HepG2 (cell line): ENCODE data around the gene SEC63. TPM values are rescaled to one million over a fixed set of nuclear protein-coding genes. Genes with fewer than 3 reads are reported as not detected.

ENCODE experiments used
- ATAC-seq: fragments of 200-7000 bp; cut with Tn5 transposase; 3 replicates; pipeline ENCODE4 v1.9.1; 2020; ENCODE audit warnings: mild to moderate bottlenecking, moderate library complexity
- BruUV-seq: library from RNA; stranded (reverse); fragments of 400-500 nt; replicated peaks from 2 replicates; lab custom pipeline; 2021; lab: Mats Ljungman, UMichigan
- CTCF ChIA-PET: fragments of 300-600 bp; formaldehyde crosslinking; extraction: SDS; loops from one replicate; lab custom pipeline; 2021; ENCODE audit warnings: low total read pairs, inconsistent platforms, low intra/inter-chr PET ratio; lab: Yijun Ruan, JAX
- POLR2A ChIA-PET: fragments of 350-600 bp; sonication (Branson Sonifier 250); formaldehyde crosslinking; loops from one replicate; lab custom pipeline; 2020; ENCODE audit warnings: antibody characterized with exemption, inconsistent platforms; lab: Yijun Ruan, JAX
- DNase-seq: peaks from one replicate; pipeline ENCODE4 v3.0.0-alpha.2; 2015; ENCODE audit warnings: low spot score
- FAIRE-seq: peaks from 3 replicates; lab custom pipeline; 2011; peaks lifted over from hg19 to GRCh38; lab: Jason Lieb, UNC
- H2AFZ ChIP-seq: one replicate; pipeline ENCODE4 v1.6.1; 2011; ENCODE audit warnings: low read length, inconsistent platforms
- H3K27ac ChIP-seq: fragments of 300-600 bp; 3 replicates; pipeline ENCODE4 v1.8.0; 2011; ENCODE audit warnings: mixed run types, mild to moderate bottlenecking, mixed read lengths, low read length, inconsistent platforms; ENCODE audit not compliant: insufficient read depth; ENCODE audit errors: extremely low read length
- H3K27me3 ChIP-seq, 2 experiments: fragments of 200-600 bp in 1 of 2; 2 replicates in 1 of 2; 3 replicates in 1 of 2; pipeline versions ENCODE4 v1.6.0 to v1.8.0; 2011; ENCODE audit warnings: low read length in 2 of 2, mild to moderate bottlenecking in 2 of 2, moderate library complexity in 2 of 2, inconsistent platforms in 1 of 2; ENCODE audit not compliant: insufficient read depth in 2 of 2, control insufficient read depth in 1 of 2
- H3K36me3 ChIP-seq, 2 experiments: fragments of 200-600 bp in 1 of 2; replicated peaks in 1 of 2; 2 replicates in 1 of 2; 3 replicates in 1 of 2; pipeline versions ENCODE4 v1.5.1 to v1.8.0; 2011; ENCODE audit warnings: low read length in 2 of 2, inconsistent platforms in 1 of 2; ENCODE audit not compliant: insufficient read depth in 2 of 2, control insufficient read depth in 1 of 2
- H3K4me1 ChIP-seq: 2 replicates; pipeline ENCODE4 v1.5.1; 2012; ENCODE audit warnings: low read length, inconsistent platforms; ENCODE audit not compliant: insufficient read depth
- H3K4me2 ChIP-seq: 2 replicates; pipeline ENCODE4 v1.6.0; 2011; ENCODE audit warnings: low read depth, low read length, inconsistent platforms
- H3K4me3 ChIP-seq, 3 experiments: fragments of 200-600 bp in 1 of 3; sonication (generic), shearing (Covaris generic) in 1 of 3; replicated peaks in 1 of 3; 2 replicates each; pipeline ENCODE4 v1.5.1; 2011 to 2016; ENCODE audit warnings: low read length in 3 of 3, inconsistent platforms in 2 of 3, low read depth in 2 of 3, mild to moderate bottlenecking in 2 of 3, control low read depth in 1 of 3, mixed read lengths in 1 of 3; ENCODE audit not compliant: insufficient read depth in 1 of 3
- H3K79me2 ChIP-seq: one replicate; pipeline ENCODE4 v1.6.1; 2011; ENCODE audit warnings: low read length, inconsistent platforms; ENCODE audit not compliant: insufficient read depth
- H3K9ac ChIP-seq: 2 replicates; pipeline ENCODE4 v1.6.0; 2011; ENCODE audit warnings: mild to moderate bottlenecking, low read depth, low read length, inconsistent platforms; ENCODE audit not compliant: insufficient read depth
- H3K9me3 ChIP-seq: 2 replicates; pipeline ENCODE4 v1.5.1; 2012; ENCODE audit warnings: mild to moderate bottlenecking, low read length
- H4K20me1 ChIP-seq: 2 replicates; pipeline ENCODE4 v1.6.0; 2011; ENCODE audit warnings: inconsistent platforms, mild to moderate bottlenecking, low read length, moderate library complexity; ENCODE audit not compliant: insufficient read depth
- CC2D1A ChIP-seq: sonication (generic); formaldehyde crosslinking; IDR thresholded peaks from 2 replicates; pipeline ENCODE4 v1.8.1; 2023; ENCODE audit warnings: mild to moderate bottlenecking, missing genetic modification reagents
- GLI4 ChIP-seq: sonication (generic); formaldehyde crosslinking; IDR thresholded peaks from 2 replicates; pipeline ENCODE4 v1.5.1; 2020; ENCODE audit warnings: missing genetic modification reagents, mild to moderate bottlenecking, moderate library complexity, borderline replicate concordance
- MEF2D ChIP-seq: sonication (generic); formaldehyde crosslinking; IDR thresholded peaks from 2 replicates; pipeline ENCODE4 v1.5.1; 2020; ENCODE audit warnings: mild to moderate bottlenecking, missing genetic modification reagents
- NR2F6 ChIP-seq, 2 experiments: IDR thresholded peaks; 2 replicates each; pipeline ENCODE4 v1.6.1; 2016; ENCODE audit warnings: antibody characterized with exemption in 1 of 2, mild to moderate bottlenecking in 1 of 2
- SMAD3 ChIP-seq: sonication (generic); formaldehyde crosslinking; IDR thresholded peaks from 2 replicates; pipeline ENCODE4 v1.4.0; 2020; ENCODE audit warnings: missing genetic modification reagents
- TBX3 ChIP-seq: fragments of 450-650 bp; IDR thresholded peaks from 2 replicates; pipeline ENCODE4 v1.6.1; 2017; ENCODE audit warnings: antibody characterized with exemption, mild to moderate bottlenecking, inconsistent platforms, borderline replicate concordance
- ZFP91 ChIP-seq: sonication (generic); formaldehyde crosslinking; IDR thresholded peaks from 2 replicates; pipeline ENCODE4 v1.9.0; 2022; ENCODE audit warnings: missing genetic modification reagents, mild to moderate bottlenecking, borderline replicate concordance
- ZNF232 ChIP-seq: sonication (generic); formaldehyde crosslinking; IDR thresholded peaks from 2 replicates; pipeline ENCODE4 v1.4.0; 2020; ENCODE audit warnings: missing genetic modification reagents, borderline replicate concordance
- in situ Hi-C: cut with HindIII; loops from 2 replicates; pipeline ENCODE4 v1.10.0; 2017; ENCODE audit warnings: low pct_unique_long_range_greater_than_20kb; ENCODE audit not compliant: extremely low pct_ligation_motif_present
- intact Hi-C: fragments of 100-400 bp; cut with micrococcal nuclease; formaldehyde crosslinking; loops from one replicate; pipeline ENCODE4 v1.10.0; 2022; ENCODE audit not compliant: unreplicated experiment
- polyA plus RNA-seq, 8 experiments: library from polyadenylated mRNA; depleted of rRNA in 3 of 8; stranded (reverse) in 7 of 8; unstranded in 1 of 8; fragments of >200 nt; fragmentation: Illumina TruSeq in 4 of 8; extraction: Trizol in 4 of 8; gene quantifications; 2 replicates each; pipeline versions ENCODE4 v1.2.1 to v1.2.3, GENCODE V29; 2011 to 2016; ENCODE audit warnings: low read depth in 4 of 8, missing spikeins in 1 of 8, mixed read lengths in 1 of 8; ENCODE audit not compliant: insufficient read depth in 1 of 8
- total RNA-seq, 5 experiments: library from RNA; depleted of rRNA; stranded (reverse); fragments of >200 nt; fragmentation: Illumina TruSeq; extraction: Trizol; gene quantifications; 2 replicates each; pipeline ENCODE4 v1.2.3, GENCODE V29; 2016; ENCODE audit warnings: low read depth in 1 of 5
- TF ChIP-seq, protein P1 (sequence below): IDR thresholded peaks from 2 replicates; pipeline ENCODE4 v1.4.0; 2020; ENCODE audit warnings: mild to moderate bottlenecking, missing genetic modification reagents
- TF ChIP-seq, protein P2 (sequence below): sonication (generic); formaldehyde crosslinking; IDR thresholded peaks from 2 replicates; pipeline ENCODE4 v1.4.0; 2020; ENCODE audit warnings: mild to moderate bottlenecking, low read depth, missing genetic modification reagents

Gene SEC63
- total and polyA plus RNA-seq, 2 of the 13 experiments (the other 11 are each of a cell fraction or from before 2014, with no cell fraction given): 20.2 to 45.9 TPM

DNA sequence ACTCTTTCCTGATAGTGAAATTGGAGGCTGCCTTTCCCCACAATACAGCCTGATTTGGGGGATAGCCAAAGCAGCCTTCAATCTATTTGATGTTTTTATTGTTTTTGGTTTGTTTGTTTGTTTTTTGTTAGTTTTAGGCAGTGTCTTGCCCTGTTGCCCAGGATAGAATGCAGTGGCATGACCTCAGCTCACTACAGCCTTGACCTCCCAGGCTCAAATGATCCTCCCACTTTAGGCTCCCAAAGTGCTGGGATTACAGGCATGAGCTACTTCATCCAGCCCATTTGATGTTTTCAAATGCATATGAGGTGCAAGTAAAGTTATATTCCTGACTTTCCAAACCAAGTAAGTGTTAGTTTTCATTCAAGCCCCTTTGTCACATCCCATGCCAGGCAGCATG lies 41.3 kb upstream of the SEC63 start:
- intact Hi-C loops: no loop called here
- H4K20me1 ChIP-seq: no peaks in the 10 kb centered on the region
- ChIA-PET CTCF (no interaction called here), POLR2A (no interaction called here)
- in situ Hi-C loops: loop anchor here (25.0 kb wide), 1 partner anchor 513 kb away; no protein-coding TSS in a partner anchor
- H3K9ac ChIP-seq: no peak overlapping the region
- peak; percentile 70 for FAIRE-seq
- H2AFZ ChIP-seq: no peak overlapping the region
- ATAC-seq: no peak
- H3K9me3 ChIP-seq: no peaks in the 10 kb centered on the region
- H3K79me2 ChIP-seq: no peaks in the 10 kb centered on the region
- H3K4me2 ChIP-seq: no peak overlapping the region
- BruUV-seq: no TSS peak
- no peak for DNase-seq
- H3K4me1 ChIP-seq: peaks cover 65% of the 10 kb centered on the region
- H3K36me3 ChIP-seq: no peaks in the 10 kb centered on the region
- H3K27me3 ChIP-seq: no peaks in the 10 kb centered on the region
- no peak overlapping the region for H3K27ac ChIP-seq
- no peak overlapping the region for H3K4me3 ChIP-seq
- TF ChIP-seq NR2F6 (IDR thresholded peaks at IDR 0.05) (peak; percentile 55; the same call in 1 of the 2 replicates), NR2F6 (CRISPR knock-in tag; IDR thresholded peaks at IDR 0.05) (peak; percentile 73), ZNF232 (CRISPR knock-in tag) (no peak), SMAD3 (no peak), GLI4 (CRISPR knock-in tag) (no peak), TBX3 (no peak), MEF2D (no peak), ZFP91 (CRISPR knock-in tag) (no peak), CC2D1A (CRISPR knock-in tag) (no peak)
- TF ChIP-seq, protein P1, sequence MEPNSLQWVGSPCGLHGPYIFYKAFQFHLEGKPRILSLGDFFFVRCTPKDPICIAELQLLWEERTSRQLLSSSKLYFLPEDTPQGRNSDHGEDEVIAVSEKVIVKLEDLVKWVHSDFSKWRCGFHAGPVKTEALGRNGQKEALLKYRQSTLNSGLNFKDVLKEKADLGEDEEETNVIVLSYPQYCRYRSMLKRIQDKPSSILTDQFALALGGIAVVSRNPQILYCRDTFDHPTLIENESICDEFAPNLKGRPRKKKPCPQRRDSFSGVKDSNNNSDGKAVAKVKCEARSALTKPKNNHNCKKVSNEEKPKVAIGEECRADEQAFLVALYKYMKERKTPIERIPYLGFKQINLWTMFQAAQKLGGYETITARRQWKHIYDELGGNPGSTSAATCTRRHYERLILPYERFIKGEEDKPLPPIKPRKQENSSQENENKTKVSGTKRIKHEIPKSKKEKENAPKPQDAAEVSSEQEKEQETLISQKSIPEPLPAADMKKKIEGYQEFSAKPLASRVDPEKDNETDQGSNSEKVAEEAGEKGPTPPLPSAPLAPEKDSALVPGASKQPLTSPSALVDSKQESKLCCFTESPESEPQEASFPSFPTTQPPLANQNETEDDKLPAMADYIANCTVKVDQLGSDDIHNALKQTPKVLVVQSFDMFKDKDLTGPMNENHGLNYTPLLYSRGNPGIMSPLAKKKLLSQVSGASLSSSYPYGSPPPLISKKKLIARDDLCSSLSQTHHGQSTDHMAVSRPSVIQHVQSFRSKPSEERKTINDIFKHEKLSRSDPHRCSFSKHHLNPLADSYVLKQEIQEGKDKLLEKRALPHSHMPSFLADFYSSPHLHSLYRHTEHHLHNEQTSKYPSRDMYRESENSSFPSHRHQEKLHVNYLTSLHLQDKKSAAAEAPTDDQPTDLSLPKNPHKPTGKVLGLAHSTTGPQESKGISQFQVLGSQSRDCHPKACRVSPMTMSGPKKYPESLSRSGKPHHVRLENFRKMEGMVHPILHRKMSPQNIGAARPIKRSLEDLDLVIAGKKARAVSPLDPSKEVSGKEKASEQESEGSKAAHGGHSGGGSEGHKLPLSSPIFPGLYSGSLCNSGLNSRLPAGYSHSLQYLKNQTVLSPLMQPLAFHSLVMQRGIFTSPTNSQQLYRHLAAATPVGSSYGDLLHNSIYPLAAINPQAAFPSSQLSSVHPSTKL (CRISPR knock-in tag): 0 out of 2 replicates have a peak, but pooled peaks have one; percentile 29
- TF ChIP-seq, protein P2, sequence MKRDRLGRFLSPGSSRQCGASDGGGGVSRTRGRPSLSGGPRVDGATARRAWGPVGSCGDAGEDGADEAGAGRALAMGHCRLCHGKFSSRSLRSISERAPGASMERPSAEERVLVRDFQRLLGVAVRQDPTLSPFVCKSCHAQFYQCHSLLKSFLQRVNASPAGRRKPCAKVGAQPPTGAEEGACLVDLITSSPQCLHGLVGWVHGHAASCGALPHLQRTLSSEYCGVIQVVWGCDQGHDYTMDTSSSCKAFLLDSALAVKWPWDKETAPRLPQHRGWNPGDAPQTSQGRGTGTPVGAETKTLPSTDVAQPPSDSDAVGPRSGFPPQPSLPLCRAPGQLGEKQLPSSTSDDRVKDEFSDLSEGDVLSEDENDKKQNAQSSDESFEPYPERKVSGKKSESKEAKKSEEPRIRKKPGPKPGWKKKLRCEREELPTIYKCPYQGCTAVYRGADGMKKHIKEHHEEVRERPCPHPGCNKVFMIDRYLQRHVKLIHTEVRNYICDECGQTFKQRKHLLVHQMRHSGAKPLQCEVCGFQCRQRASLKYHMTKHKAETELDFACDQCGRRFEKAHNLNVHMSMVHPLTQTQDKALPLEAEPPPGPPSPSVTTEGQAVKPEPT (CRISPR knock-in tag): no peak
- TF ChIP-seq, all 625 proteins: peak for 2
